HepG2 (cell line): ENCODE results near the gene TRAPPC4. TPM values are rescaled to one million over a fixed set of nuclear protein-coding genes. Genes with fewer than 3 reads are reported as not detected.
A peak's percentile ranks its signal among the peaks of the same experiment; 100 is the strongest.

Experiments
- BRCA1 ChIP-seq: sonication (generic); formaldehyde crosslinking; IDR thresholded peaks from 2 replicates; pipeline ENCODE4 v1.4.0; 2020; ENCODE audit warnings: missing genetic modification reagents
- CC2D1A ChIP-seq: sonication (generic); formaldehyde crosslinking; IDR thresholded peaks from 2 replicates; pipeline ENCODE4 v1.8.1; 2023; ENCODE audit warnings: mild to moderate bottlenecking, missing genetic modification reagents
- GATAD1 ChIP-seq: IDR thresholded peaks from 2 replicates; pipeline ENCODE4 v1.6.1; 2016; ENCODE audit warnings: missing genetic modification reagents, missing compliant biosample characterization
- HMG20A ChIP-seq: IDR thresholded peaks from 2 replicates; pipeline ENCODE4 v1.6.1; 2016; ENCODE audit warnings: borderline replicate concordance
- ISX ChIP-seq: sonication (generic); formaldehyde crosslinking; conservative IDR thresholded peaks from 2 replicates; pipeline ENCODE4 v1.5.0; 2020; ENCODE audit warnings: missing genetic modification reagents
- KDM3A ChIP-seq: IDR thresholded peaks from 2 replicates; pipeline ENCODE4 v1.6.1; 2018; ENCODE audit warnings: low read depth, missing compliant biosample characterization
- MAFK ChIP-seq, 2 experiments: IDR thresholded peaks in 1 of 2; conservative IDR thresholded peaks in 1 of 2; 2 replicates each; pipeline ENCODE4 v1.6.1; 2011; ENCODE audit warnings: improper control_type of control experiment in 2 of 2, low read length in 2 of 2
- NCOA5 ChIP-seq: sonication (generic); formaldehyde crosslinking; IDR thresholded peaks from 2 replicates; pipeline ENCODE4 v1.4.0; 2020; ENCODE audit warnings: missing genetic modification reagents
- PHF5A ChIP-seq: IDR thresholded peaks from one replicate; pipeline ENCODE4 v1.6.1; 2018; ENCODE audit warnings: low read depth, missing genetic modification reagents; ENCODE audit not compliant: unreplicated experiment
- POLR2A ChIP-seq, 2 experiments: IDR thresholded peaks; 2 replicates each; pipeline ENCODE4 v1.6.1; 2011; ENCODE audit warnings: low read depth in 2 of 2, low read length in 2 of 2, mild to moderate bottlenecking in 1 of 2, moderate library complexity in 1 of 2; ENCODE audit not compliant: insufficient read depth in 1 of 2
- POLR2G ChIP-seq: fragments of 200-400 bp; formaldehyde crosslinking; IDR thresholded peaks from 2 replicates; pipeline ENCODE4 v1.6.1; 2018; ENCODE audit warnings: mild to moderate bottlenecking, low read depth, low read length, moderate library complexity
- PRMT3 ChIP-seq: sonication (generic); formaldehyde crosslinking; IDR thresholded peaks from 2 replicates; pipeline ENCODE4 v1.8.1; 2022; ENCODE audit warnings: low read depth, mild to moderate bottlenecking, moderate library complexity, missing genetic modification reagents, borderline replicate concordance
- PRPF4 ChIP-seq: fragments of 200-400 bp; formaldehyde crosslinking; IDR thresholded peaks from 2 replicates; pipeline ENCODE4 v1.6.1; 2016; ENCODE audit warnings: low read length, low read depth; ENCODE audit not compliant: poor library complexity, severe bottlenecking
- RAD51 ChIP-seq: fragments of 450-650 bp; IDR thresholded peaks from 2 replicates; pipeline ENCODE4 v1.6.1; 2016; ENCODE audit warnings: borderline replicate concordance
- SAP130 ChIP-seq: IDR thresholded peaks from 2 replicates; pipeline ENCODE4 v1.6.1; 2016; ENCODE audit warnings: low read depth
- SOX13 ChIP-seq, 3 experiments: fragments of 450-650 bp in 1 of 3; sonication (generic) in 1 of 3; formaldehyde crosslinking in 1 of 3; IDR thresholded peaks in 2 of 3; conservative IDR thresholded peaks in 1 of 3; 2 replicates each; pipeline versions ENCODE4 v1.5.0 to v1.6.1; 2016 to 2020; ENCODE audit warnings: antibody characterized with exemption in 1 of 3, mild to moderate bottlenecking in 1 of 3, missing compliant biosample characterization in 1 of 3, missing genetic modification reagents in 1 of 3, moderate library complexity in 1 of 3
- YEATS2 ChIP-seq: sonication (generic); formaldehyde crosslinking; IDR thresholded peaks from 2 replicates; pipeline ENCODE4 v1.4.0; 2020; ENCODE audit warnings: missing genetic modification reagents, borderline replicate concordance
- ZSCAN25 ChIP-seq: sonication (generic); formaldehyde crosslinking; IDR thresholded peaks from 2 replicates; pipeline ENCODE4 v1.8.0; 2022; ENCODE audit warnings: mild to moderate bottlenecking, missing genetic modification reagents
- polyA plus RNA-seq, 8 experiments: library from polyadenylated mRNA; depleted of rRNA in 3 of 8; stranded (reverse) in 7 of 8; unstranded in 1 of 8; fragments of >200 nt; fragmentation: Illumina TruSeq in 4 of 8; extraction: Trizol in 4 of 8; gene quantifications; 2 replicates each; pipeline versions ENCODE4 v1.2.1 to v1.2.3, GENCODE V29; 2011 to 2016; ENCODE audit warnings: low read depth in 4 of 8, missing spikeins in 1 of 8, mixed read lengths in 1 of 8; ENCODE audit not compliant: insufficient read depth in 1 of 8
- total RNA-seq, 5 experiments: library from RNA; depleted of rRNA; stranded (reverse); fragments of >200 nt; fragmentation: Illumina TruSeq; extraction: Trizol; gene quantifications; 2 replicates each; pipeline ENCODE4 v1.2.3, GENCODE V29; 2016; ENCODE audit warnings: low read depth in 1 of 5
- TF ChIP-seq, protein P1 (sequence below): IDR thresholded peaks from 2 replicates; pipeline ENCODE4 v1.6.1; 2016; ENCODE audit warnings: low read depth, missing genetic modification reagents, missing compliant biosample characterization
- TF ChIP-seq, protein P2 (sequence below): IDR thresholded peaks from 2 replicates; pipeline ENCODE4 v1.6.1; 2012; ENCODE audit warnings: low read length, improper control_type of control experiment
- TF ChIP-seq, protein P3 (sequence below): IDR thresholded peaks from 2 replicates; pipeline ENCODE4 v1.6.1; 2016; ENCODE audit warnings: low read depth, borderline replicate concordance

TRAPPC4 gene
- total and polyA plus RNA-seq, 2 of the 13 experiments (the other 11 are each of a cell fraction or from before 2014, with no cell fraction given) = 97.4 to 140 TPM

GRCh38 chr11:119067371-119068222 lies 49.0 kb downstream of the TRAPPC4 start, which contains the start of gene VPS11 (continued):
- TF ChIP-seq, protein P1, sequence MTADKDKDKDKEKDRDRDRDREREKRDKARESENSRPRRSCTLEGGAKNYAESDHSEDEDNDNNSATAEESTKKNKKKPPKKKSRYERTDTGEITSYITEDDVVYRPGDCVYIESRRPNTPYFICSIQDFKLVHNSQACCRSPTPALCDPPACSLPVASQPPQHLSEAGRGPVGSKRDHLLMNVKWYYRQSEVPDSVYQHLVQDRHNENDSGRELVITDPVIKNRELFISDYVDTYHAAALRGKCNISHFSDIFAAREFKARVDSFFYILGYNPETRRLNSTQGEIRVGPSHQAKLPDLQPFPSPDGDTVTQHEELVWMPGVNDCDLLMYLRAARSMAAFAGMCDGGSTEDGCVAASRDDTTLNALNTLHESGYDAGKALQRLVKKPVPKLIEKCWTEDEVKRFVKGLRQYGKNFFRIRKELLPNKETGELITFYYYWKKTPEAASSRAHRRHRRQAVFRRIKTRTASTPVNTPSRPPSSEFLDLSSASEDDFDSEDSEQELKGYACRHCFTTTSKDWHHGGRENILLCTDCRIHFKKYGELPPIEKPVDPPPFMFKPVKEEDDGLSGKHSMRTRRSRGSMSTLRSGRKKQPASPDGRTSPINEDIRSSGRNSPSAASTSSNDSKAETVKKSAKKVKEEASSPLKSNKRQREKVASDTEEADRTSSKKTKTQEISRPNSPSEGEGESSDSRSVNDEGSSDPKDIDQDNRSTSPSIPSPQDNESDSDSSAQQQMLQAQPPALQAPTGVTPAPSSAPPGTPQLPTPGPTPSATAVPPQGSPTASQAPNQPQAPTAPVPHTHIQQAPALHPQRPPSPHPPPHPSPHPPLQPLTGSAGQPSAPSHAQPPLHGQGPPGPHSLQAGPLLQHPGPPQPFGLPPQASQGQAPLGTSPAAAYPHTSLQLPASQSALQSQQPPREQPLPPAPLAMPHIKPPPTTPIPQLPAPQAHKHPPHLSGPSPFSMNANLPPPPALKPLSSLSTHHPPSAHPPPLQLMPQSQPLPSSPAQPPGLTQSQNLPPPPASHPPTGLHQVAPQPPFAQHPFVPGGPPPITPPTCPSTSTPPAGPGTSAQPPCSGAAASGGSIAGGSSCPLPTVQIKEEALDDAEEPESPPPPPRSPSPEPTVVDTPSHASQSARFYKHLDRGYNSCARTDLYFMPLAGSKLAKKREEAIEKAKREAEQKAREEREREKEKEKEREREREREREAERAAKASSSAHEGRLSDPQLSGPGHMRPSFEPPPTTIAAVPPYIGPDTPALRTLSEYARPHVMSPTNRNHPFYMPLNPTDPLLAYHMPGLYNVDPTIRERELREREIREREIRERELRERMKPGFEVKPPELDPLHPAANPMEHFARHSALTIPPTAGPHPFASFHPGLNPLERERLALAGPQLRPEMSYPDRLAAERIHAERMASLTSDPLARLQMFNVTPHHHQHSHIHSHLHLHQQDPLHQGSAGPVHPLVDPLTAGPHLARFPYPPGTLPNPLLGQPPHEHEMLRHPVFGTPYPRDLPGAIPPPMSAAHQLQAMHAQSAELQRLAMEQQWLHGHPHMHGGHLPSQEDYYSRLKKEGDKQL (CRISPR knock-in tag) = 0 out of 2 replicates have a peak, but pooled peaks have one; percentile 39
- TF ChIP-seq MAFK (conservative IDR thresholded peaks at IDR 0.05 in 1 of 2, IDR thresholded peaks at IDR 0.05 in 1 of 2; ENCODE audit: low read length in 2 of 2) (no peak), ISX (CRISPR knock-in tag) (no peak), BRCA1 (no peak), SOX13 (IDR thresholded peaks at IDR 0.05) (0 out of 2 replicates have a peak, but pooled peaks have one; percentile 9), SOX13 (CRISPR knock-in tag; conservative IDR thresholded peaks at IDR 0.05 in 1 of 2, IDR thresholded peaks at IDR 0.05 in 1 of 2) (peak in 1 of 2 experiments; percentile 45; a peak in 2 of 4 replicates), POLR2G (peak; percentile 86), ZSCAN25 (CRISPR knock-in tag) (no peak), NCOA5 (CRISPR knock-in tag) (no peak), KDM3A (CRISPR knock-in tag) (peak; percentile 42; the same call in 1 of the 2 replicates), POLR2A (IDR thresholded peaks at IDR 0.05; ENCODE audit: insufficient read depth in 1 of 2, low read depth in 2 of 2, low read length in 2 of 2) (peak; percentile 70 to 82), GATAD1 (peak; percentile 100), RAD51 (peak; percentile 98), PHF5A (CRISPR knock-in tag) (no peak), CC2D1A (CRISPR knock-in tag) (0 out of 2 replicates have a peak, but pooled peaks have one; percentile 60), HMG20A (CRISPR knock-in tag) (no peak), YEATS2 (CRISPR knock-in tag) (peak; percentile 93), PRPF4 (no peak), SAP130 (CRISPR knock-in tag) (peak; percentile 99), PRMT3 (CRISPR knock-in tag) (no peak)
- TF ChIP-seq, protein P2, sequence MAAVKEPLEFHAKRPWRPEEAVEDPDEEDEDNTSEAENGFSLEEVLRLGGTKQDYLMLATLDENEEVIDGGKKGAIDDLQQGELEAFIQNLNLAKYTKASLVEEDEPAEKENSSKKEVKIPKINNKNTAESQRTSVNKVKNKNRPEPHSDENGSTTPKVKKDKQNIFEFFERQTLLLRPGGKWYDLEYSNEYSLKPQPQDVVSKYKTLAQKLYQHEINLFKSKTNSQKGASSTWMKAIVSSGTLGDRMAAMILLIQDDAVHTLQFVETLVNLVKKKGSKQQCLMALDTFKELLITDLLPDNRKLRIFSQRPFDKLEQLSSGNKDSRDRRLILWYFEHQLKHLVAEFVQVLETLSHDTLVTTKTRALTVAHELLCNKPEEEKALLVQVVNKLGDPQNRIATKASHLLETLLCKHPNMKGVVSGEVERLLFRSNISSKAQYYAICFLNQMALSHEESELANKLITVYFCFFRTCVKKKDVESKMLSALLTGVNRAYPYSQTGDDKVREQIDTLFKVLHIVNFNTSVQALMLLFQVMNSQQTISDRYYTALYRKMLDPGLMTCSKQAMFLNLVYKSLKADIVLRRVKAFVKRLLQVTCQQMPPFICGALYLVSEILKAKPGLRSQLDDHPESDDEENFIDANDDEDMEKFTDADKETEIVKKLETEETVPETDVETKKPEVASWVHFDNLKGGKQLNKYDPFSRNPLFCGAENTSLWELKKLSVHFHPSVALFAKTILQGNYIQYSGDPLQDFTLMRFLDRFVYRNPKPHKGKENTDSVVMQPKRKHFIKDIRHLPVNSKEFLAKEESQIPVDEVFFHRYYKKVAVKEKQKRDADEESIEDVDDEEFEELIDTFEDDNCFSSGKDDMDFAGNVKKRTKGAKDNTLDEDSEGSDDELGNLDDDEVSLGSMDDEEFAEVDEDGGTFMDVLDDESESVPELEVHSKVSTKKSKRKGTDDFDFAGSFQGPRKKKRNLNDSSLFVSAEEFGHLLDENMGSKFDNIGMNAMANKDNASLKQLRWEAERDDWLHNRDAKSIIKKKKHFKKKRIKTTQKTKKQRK = no peak
- TF ChIP-seq, protein P3, sequence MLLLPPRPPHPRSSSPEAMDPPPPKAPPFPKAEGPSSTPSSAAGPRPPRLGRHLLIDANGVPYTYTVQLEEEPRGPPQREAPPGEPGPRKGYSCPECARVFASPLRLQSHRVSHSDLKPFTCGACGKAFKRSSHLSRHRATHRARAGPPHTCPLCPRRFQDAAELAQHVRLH = peak; percentile 30
